SK-N-SH (cell line): ENCODE measurements around the gene MIPEP. TPM values are rescaled to one million over a fixed set of nuclear protein-coding genes. Genes with fewer than 3 reads are reported as not detected.

Experiments used
- CTCF ChIA-PET: fragments of 300-600, 350-600 bp; formaldehyde crosslinking; extraction: SDS; loops from one replicate; lab custom pipeline; 2021; lab: Yijun Ruan, JAX
- POLR2A ChIA-PET: fragments of 350-600 bp; sonication (Branson Sonifier 250); formaldehyde crosslinking; extraction: SDS; loops from one replicate; lab custom pipeline; 2020; ENCODE audit warnings: antibody characterized with exemption, inconsistent platforms; lab: Yijun Ruan, JAX
- DNase-seq: peaks from one replicate; pipeline ENCODE4 v3.0.0; 2012
- H2AFZ ChIP-seq: fragments of 200-600 bp; sonication (generic); 2 replicates; pipeline ENCODE4 v1.8.1; 2016; ENCODE audit warnings: antibody characterized with exemption, mild to moderate bottlenecking, low read depth
- H3F3A ChIP-seq: fragments of 200-600 bp; sonication (generic); replicated peaks from 2 replicates; pipeline ENCODE3; 2016; ENCODE audit warnings: antibody characterized with exemption, mild to moderate bottlenecking; ENCODE audit not compliant: insufficient read depth
- H3K27ac ChIP-seq, 2 experiments: fragments of 200-500 bp in 1 of 2; fragments of 200-600 bp in 1 of 2; sonication (Bioruptor generic) in 1 of 2; sonication (generic), shearing (Covaris generic) in 1 of 2; 2 replicates each; pipeline versions ENCODE4 v1.5.1 to v1.6.1; 2014 to 2016; ENCODE audit warnings: low read depth in 2 of 2, inconsistent platforms in 1 of 2, low read length in 1 of 2, mild to moderate bottlenecking in 1 of 2, mixed read lengths in 1 of 2
- H3K27me3 ChIP-seq: fragments of 200-600 bp; sonication (generic), shearing (Covaris generic); 2 replicates; pipeline ENCODE4 v1.6.1; 2016; ENCODE audit warnings: mixed run types; ENCODE audit not compliant: insufficient read depth
- H3K36me3 ChIP-seq, 2 experiments: fragments of 200-500 bp in 1 of 2; fragments of 200-600 bp in 1 of 2; sonication (Bioruptor generic) in 1 of 2; sonication (generic) in 1 of 2; replicated peaks in 1 of 2; 2 replicates each; pipeline versions ENCODE3 to v1.5.1; 2014 to 2016; ENCODE audit warnings: low read length in 1 of 2, mild to moderate bottlenecking in 1 of 2; ENCODE audit not compliant: insufficient read depth in 2 of 2, control insufficient read depth in 1 of 2
- H3K4me1 ChIP-seq, 2 experiments: fragments of 200-500 bp in 1 of 2; fragments of 200-600 bp in 1 of 2; sonication (Bioruptor generic) in 1 of 2; sonication (generic), shearing (Covaris generic) in 1 of 2; 2 replicates each; pipeline versions ENCODE4 v1.5.1 to v1.6.1; 2014 to 2016; ENCODE audit warnings: low read depth in 1 of 2, low read length in 1 of 2, mixed run types in 1 of 2; ENCODE audit not compliant: insufficient read depth in 2 of 2, control insufficient read depth in 1 of 2
- H3K4me2 ChIP-seq: fragments of 200-600 bp; sonication (generic), shearing (Covaris generic); 2 replicates; pipeline ENCODE4 v1.6.1; 2017; ENCODE audit warnings: mixed run types
- H3K4me3 ChIP-seq, 2 experiments: fragments of 200-500 bp in 1 of 2; fragments of 200-600 bp in 1 of 2; sonication (Bioruptor generic) in 1 of 2; sonication (generic), shearing (Covaris generic) in 1 of 2; 2 replicates each; pipeline versions ENCODE4 v1.5.1 to v1.8.1; 2014 to 2016; ENCODE audit warnings: low read depth in 2 of 2, inconsistent platforms in 1 of 2, low read length in 1 of 2, mild to moderate bottlenecking in 1 of 2, mixed read lengths in 1 of 2, moderate library complexity in 1 of 2
- H3K79me2 ChIP-seq: fragments of 200-600 bp; sonication (generic); 2 replicates; pipeline ENCODE4 v1.8.1; 2017; ENCODE audit warnings: mild to moderate bottlenecking; ENCODE audit not compliant: insufficient read depth
- H3K9ac ChIP-seq: fragments of 200-600 bp; sonication (generic); 2 replicates; pipeline ENCODE4 v1.6.1; 2017; ENCODE audit warnings: mixed run types
- H3K9me2 ChIP-seq: fragments of 200-600 bp; sonication (generic); 2 replicates; pipeline ENCODE4 v1.6.1; 2017; ENCODE audit warnings: mixed run types
- H3K9me3 ChIP-seq: fragments of 200-600 bp; sonication (generic); 2 replicates; pipeline ENCODE4 v1.6.1; 2017; ENCODE audit warnings: mixed run types, mild to moderate bottlenecking, moderate library complexity
- H4K20me1 ChIP-seq: fragments of 200-600 bp; sonication (generic); 2 replicates; pipeline ENCODE4 v1.6.1; 2017; ENCODE audit warnings: mild to moderate bottlenecking, mixed run types; ENCODE audit not compliant: insufficient read depth
- EP300 ChIP-seq, 2 experiments: IDR thresholded peaks; 2 replicates each; pipeline versions ENCODE4 v1.4.0 to v1.6.1; 2012; ENCODE audit warnings: borderline replicate concordance in 1 of 2, low read depth in 1 of 2, low read length in 1 of 2
- FOSL2 ChIP-seq: IDR thresholded peaks from 2 replicates; pipeline ENCODE4 v1.4.0; 2012; ENCODE audit warnings: low read depth, mild to moderate bottlenecking, moderate library complexity, borderline replicate concordance
- FOXJ3 ChIP-seq: sonication (generic); formaldehyde crosslinking; IDR thresholded peaks from 2 replicates; pipeline ENCODE4 v1.5.1; 2020; ENCODE audit warnings: mild to moderate bottlenecking, missing genetic modification reagents
- GABPA ChIP-seq: IDR thresholded peaks from 2 replicates; pipeline ENCODE4 v1.4.0; 2012; ENCODE audit warnings: low read depth, mild to moderate bottlenecking
- GATA2 ChIP-seq: sonication (generic); formaldehyde crosslinking; IDR thresholded peaks from 2 replicates; pipeline ENCODE4 v1.5.0; 2020; ENCODE audit warnings: mild to moderate bottlenecking, missing genetic modification reagents
- JUND ChIP-seq: IDR thresholded peaks from 2 replicates; pipeline ENCODE4 v1.4.0; 2012
- NFIC ChIP-seq: IDR thresholded peaks from 2 replicates; pipeline ENCODE4 v1.4.0; 2012; ENCODE audit warnings: borderline replicate concordance
- RAD21 ChIP-seq: IDR thresholded peaks from 2 replicates; pipeline ENCODE4 v1.6.1; 2012; ENCODE audit warnings: mild to moderate bottlenecking, low read length
- RCOR1 ChIP-seq: fragments of 150-350 bp; IDR thresholded peaks from 2 replicates; pipeline ENCODE4 v1.6.1; 2017; ENCODE audit warnings: antibody characterized with exemption, low read length
- RFX5 ChIP-seq: IDR thresholded peaks from 2 replicates; pipeline ENCODE4 v1.6.1; 2012; ENCODE audit warnings: mild to moderate bottlenecking, improper control_type of control experiment, low read length
- RXRA ChIP-seq: IDR thresholded peaks from 2 replicates; pipeline ENCODE4 v1.4.0; 2012; ENCODE audit warnings: low read depth, mild to moderate bottlenecking, borderline replicate concordance
- TCF12 ChIP-seq: IDR thresholded peaks from 2 replicates; pipeline ENCODE4 v1.4.0; 2012
- YY1 ChIP-seq: IDR thresholded peaks from 2 replicates; pipeline ENCODE4 v1.4.0; 2012; ENCODE audit warnings: low read depth, mild to moderate bottlenecking
- WGBS: methylation state at CpG from one replicate; pipeline ENCODE4 v1.1.6; 2017; ENCODE audit warnings: low lambda C conversion rate; 5-methylcytosine and 5-hydroxymethylcytosine counted together
- polyA plus RNA-seq, 3 experiments: library from polyadenylated mRNA; depleted of rRNA; stranded (reverse); fragments of >200 nt; gene quantifications; 2 replicates each; pipeline ENCODE4 v1.2.3, GENCODE V29; 2012
- TF ChIP-seq, protein P1 (sequence below): IDR thresholded peaks from 2 replicates; pipeline ENCODE4 v1.4.0; 2012; ENCODE audit warnings: low read depth, borderline replicate concordance
- TF ChIP-seq, protein P2 (sequence below): fragments of 150-350 bp; IDR thresholded peaks from 2 replicates; pipeline ENCODE4 v1.6.1; 2017; ENCODE audit warnings: antibody characterized with exemption, low read length, low read depth, borderline replicate concordance
- TF ChIP-seq, protein P3 (sequence below): fragments of 150-350 bp; IDR thresholded peaks from 2 replicates; pipeline ENCODE4 v1.6.1; 2016; ENCODE audit warnings: mild to moderate bottlenecking, low read depth, low read length
- TF ChIP-seq, protein P4 (sequence below): IDR thresholded peaks from 2 replicates; pipeline ENCODE4 v1.4.0; 2012; ENCODE audit warnings: low read depth

Gene MIPEP
- polyA plus RNA-seq, 1 of the 3 experiments (the other 2 are of a cell fraction), result 12.7 TPM

DNA sequence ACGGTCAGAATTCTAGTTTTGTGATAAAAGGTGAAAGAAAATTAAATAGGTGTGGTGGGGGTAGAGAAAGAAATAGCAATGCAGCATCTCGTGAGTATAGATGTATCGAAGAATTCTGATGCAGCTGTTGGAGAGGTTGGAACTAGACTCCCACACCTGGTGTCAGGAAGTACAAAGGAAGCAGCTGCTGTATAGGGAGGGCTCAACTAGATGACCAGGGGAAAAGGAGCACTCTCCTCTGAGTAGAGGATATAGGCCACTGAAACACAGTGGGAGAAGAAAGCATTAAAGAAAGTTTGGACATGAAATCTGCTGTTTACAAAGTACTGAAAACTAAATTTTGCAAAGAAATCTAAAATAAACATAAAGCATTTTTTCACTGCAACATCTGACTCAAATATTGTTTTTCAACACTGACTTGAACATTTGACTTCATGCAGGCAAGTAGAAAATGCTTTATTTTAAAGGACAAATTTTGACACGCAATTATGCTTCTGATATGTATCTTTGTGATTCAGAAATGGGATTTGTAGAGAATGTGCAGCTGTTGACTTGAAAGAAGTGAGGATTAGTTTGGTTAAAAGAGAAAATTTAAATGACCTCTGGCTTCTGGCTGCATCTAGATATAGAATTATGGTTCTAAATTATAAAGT, 82.2 kb downstream of the MIPEP start:
- Histone ChIP-seq H2AFZ (no peak overlapping the region), H3K4me1 (peaks cover 2 to 11% of the 10 kb centered on the region in 2 experiments; a peak in 3 of 4 replicates), H4K20me1 (no peaks in the 10 kb centered on the region), H3K9me3 (no peaks in the 10 kb centered on the region), H3K27me3 (no peaks in the 10 kb centered on the region), H3K9ac (no peak overlapping the region), H3K27ac (no peak overlapping the region), H3K4me2 (no peak overlapping the region; the same call in 1 of the 2 replicates), H3K36me3 (peaks cover 2 to 15% of the 10 kb centered on the region in 2 experiments), H3K79me2 (no peaks in the 10 kb centered on the region), H3K9me2 (no peaks in the 10 kb centered on the region), H3K4me3 (no peak overlapping the region), H3F3A (no peaks in the 10 kb centered on the region)
- POLR2A ChIA-PET, result no interaction called here
- DNase-seq, result no peak
- 69% methylated on average over 4 of the region's 4 CpGs for WGBS
- CTCF ChIA-PET, result no interaction called here
- TF ChIP-seq FOSL2 (no peak), NFIC (no peak), EP300 (IDR thresholded peaks at IDR 0.05; ENCODE audit: borderline replicate concordance in 1 of 2, low read depth in 1 of 2, low read length in 1 of 2) (no peak), FOXJ3 (CRISPR knock-in tag) (no peak), TCF12 (no peak), GABPA (no peak), GATA2 (CRISPR knock-in tag) (no peak), RCOR1 (no peak), RXRA (no peak), RAD21 (no peak), RFX5 (no peak), JUND (no peak), YY1 (no peak)
- TF ChIP-seq, protein P1, sequence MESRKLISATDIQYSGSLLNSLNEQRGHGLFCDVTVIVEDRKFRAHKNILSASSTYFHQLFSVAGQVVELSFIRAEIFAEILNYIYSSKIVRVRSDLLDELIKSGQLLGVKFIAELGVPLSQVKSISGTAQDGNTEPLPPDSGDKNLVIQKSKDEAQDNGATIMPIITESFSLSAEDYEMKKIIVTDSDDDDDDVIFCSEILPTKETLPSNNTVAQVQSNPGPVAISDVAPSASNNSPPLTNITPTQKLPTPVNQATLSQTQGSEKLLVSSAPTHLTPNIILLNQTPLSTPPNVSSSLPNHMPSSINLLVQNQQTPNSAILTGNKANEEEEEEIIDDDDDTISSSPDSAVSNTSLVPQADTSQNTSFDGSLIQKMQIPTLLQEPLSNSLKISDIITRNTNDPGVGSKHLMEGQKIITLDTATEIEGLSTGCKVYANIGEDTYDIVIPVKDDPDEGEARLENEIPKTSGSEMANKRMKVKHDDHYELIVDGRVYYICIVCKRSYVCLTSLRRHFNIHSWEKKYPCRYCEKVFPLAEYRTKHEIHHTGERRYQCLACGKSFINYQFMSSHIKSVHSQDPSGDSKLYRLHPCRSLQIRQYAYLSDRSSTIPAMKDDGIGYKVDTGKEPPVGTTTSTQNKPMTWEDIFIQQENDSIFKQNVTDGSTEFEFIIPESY, result no peak
- TF ChIP-seq, protein P2, sequence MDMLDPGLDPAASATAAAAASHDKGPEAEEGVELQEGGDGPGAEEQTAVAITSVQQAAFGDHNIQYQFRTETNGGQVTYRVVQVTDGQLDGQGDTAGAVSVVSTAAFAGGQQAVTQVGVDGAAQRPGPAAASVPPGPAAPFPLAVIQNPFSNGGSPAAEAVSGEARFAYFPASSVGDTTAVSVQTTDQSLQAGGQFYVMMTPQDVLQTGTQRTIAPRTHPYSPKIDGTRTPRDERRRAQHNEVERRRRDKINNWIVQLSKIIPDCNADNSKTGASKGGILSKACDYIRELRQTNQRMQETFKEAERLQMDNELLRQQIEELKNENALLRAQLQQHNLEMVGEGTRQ, result no peak
- TF ChIP-seq, protein P3, sequence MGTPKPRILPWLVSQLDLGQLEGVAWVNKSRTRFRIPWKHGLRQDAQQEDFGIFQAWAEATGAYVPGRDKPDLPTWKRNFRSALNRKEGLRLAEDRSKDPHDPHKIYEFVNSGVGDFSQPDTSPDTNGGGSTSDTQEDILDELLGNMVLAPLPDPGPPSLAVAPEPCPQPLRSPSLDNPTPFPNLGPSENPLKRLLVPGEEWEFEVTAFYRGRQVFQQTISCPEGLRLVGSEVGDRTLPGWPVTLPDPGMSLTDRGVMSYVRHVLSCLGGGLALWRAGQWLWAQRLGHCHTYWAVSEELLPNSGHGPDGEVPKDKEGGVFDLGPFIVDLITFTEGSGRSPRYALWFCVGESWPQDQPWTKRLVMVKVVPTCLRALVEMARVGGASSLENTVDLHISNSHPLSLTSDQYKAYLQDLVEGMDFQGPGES, result no peak
- TF ChIP-seq, protein P4, sequence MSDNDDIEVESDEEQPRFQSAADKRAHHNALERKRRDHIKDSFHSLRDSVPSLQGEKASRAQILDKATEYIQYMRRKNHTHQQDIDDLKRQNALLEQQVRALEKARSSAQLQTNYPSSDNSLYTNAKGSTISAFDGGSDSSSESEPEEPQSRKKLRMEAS, result no peak
